H1 (cell line): Measurements from ENCODE around the gene ITGAE. TPM values are rescaled to one million over a fixed set of nuclear protein-coding genes. Genes with fewer than 3 reads are reported as not detected.

Experiments
- CTCF ChIA-PET: fragments of 300-600 bp; sonication (Branson Sonifier 250); formaldehyde crosslinking; loops from one replicate; lab custom pipeline; 2021; ENCODE audit not compliant: partially characterized antibody; lab: Charles Lee
- POLR2A ChIA-PET: fragments of 300-600 bp; sonication (Branson Sonifier 250); formaldehyde crosslinking; loops from one replicate; lab custom pipeline; 2021; ENCODE audit warnings: inconsistent platforms; ENCODE audit not compliant: partially characterized antibody; lab: Charles Lee
- DNase-seq, 2 experiments: peaks; one replicate each; pipeline versions ENCODE4 v3.0.0 to v3.0.0-alpha.2; 2010 to 2022; ENCODE audit warnings: low spot score in 2 of 2, low read depth in 1 of 2, mixed read lengths in 1 of 2
- FAIRE-seq: peaks from 2 replicates; lab custom pipeline; 2011; peaks lifted over from hg19 to GRCh38; lab: Jason Lieb, UNC
- H2AFZ ChIP-seq: 2 replicates; pipeline ENCODE4 v1.8.1; 2012; ENCODE audit warnings: low read length, inconsistent platforms
- H2AK5ac ChIP-seq: 2 replicates; pipeline ENCODE4 v1.6.1; 2013; ENCODE audit warnings: low read depth, low read length
- H2BK120ac ChIP-seq: replicated peaks from 2 replicates; pipeline ENCODE3; 2013; ENCODE audit warnings: low read depth, low read length, inconsistent platforms
- H2BK12ac ChIP-seq: 2 replicates; pipeline ENCODE4 v1.6.1; 2013; ENCODE audit warnings: low read depth, low read length
- H2BK15ac ChIP-seq: 2 replicates; pipeline ENCODE4 v1.6.1; 2013; ENCODE audit warnings: low read length
- H2BK20ac ChIP-seq: 2 replicates; pipeline ENCODE4 v1.6.1; 2013; ENCODE audit warnings: low read length
- H2BK5ac ChIP-seq: 2 replicates; pipeline ENCODE4 v1.6.1; 2013; ENCODE audit warnings: low read depth, low read length
- H3K14ac ChIP-seq: 2 replicates; pipeline ENCODE4 v1.6.1; 2013; ENCODE audit warnings: inconsistent platforms; ENCODE audit not compliant: insufficient read length
- H3K18ac ChIP-seq: 2 replicates; pipeline ENCODE4 v1.6.1; 2013; ENCODE audit warnings: low read length; ENCODE audit errors: extremely low read depth
- H3K23ac ChIP-seq: 2 replicates; pipeline ENCODE4 v1.6.1; 2013; ENCODE audit warnings: inconsistent platforms; ENCODE audit not compliant: insufficient read length
- H3K23me2 ChIP-seq: 2 replicates; pipeline ENCODE4 v1.6.1; 2013; ENCODE audit warnings: low read depth, low read length
- H3K27ac ChIP-seq: 2 replicates; pipeline ENCODE4 v1.6.1; 2011; ENCODE audit warnings: low read depth, low read length, inconsistent platforms
- H3K27me3 ChIP-seq, 4 experiments: replicated peaks in 1 of 4; 1 replicate in 1 of 4; 2 replicates in 3 of 4; pipeline versions ENCODE4 v1.6.1 to v1.8.1; 2011 to 2013; ENCODE audit warnings: low read length in 3 of 4, mild to moderate bottlenecking in 3 of 4, inconsistent platforms in 2 of 4, mixed read lengths in 2 of 4, moderate library complexity in 1 of 4; ENCODE audit not compliant: control insufficient read depth in 3 of 4, insufficient read depth in 3 of 4; ENCODE audit errors: extremely low read depth in 1 of 4
- H3K36me3 ChIP-seq, 4 experiments: 2 replicates each; pipeline versions ENCODE4 v1.6.1 to v1.8.1; 2011 to 2013; ENCODE audit warnings: mild to moderate bottlenecking in 4 of 4, low read length in 3 of 4, moderate library complexity in 2 of 4, control low read depth in 1 of 4, inconsistent platforms in 1 of 4; ENCODE audit not compliant: insufficient read depth in 4 of 4, control insufficient read depth in 2 of 4
- H3K4ac ChIP-seq: replicated peaks from 2 replicates; pipeline ENCODE3; 2013; ENCODE audit warnings: low read length, low read depth, mixed read lengths, inconsistent platforms; ENCODE audit not compliant: insufficient read length
- H3K4me1 ChIP-seq, 4 experiments: replicated peaks in 1 of 4; 1 replicate in 1 of 4; 2 replicates in 3 of 4; pipeline versions ENCODE4 v1.6.1 to v1.8.1; 2011 to 2013; ENCODE audit warnings: low read length in 3 of 4, inconsistent platforms in 2 of 4, mixed read lengths in 1 of 4; ENCODE audit not compliant: insufficient read depth in 4 of 4, control insufficient read depth in 3 of 4
- H3K4me2 ChIP-seq, 2 experiments: 2 replicates each; pipeline versions ENCODE4 v1.6.1 to v1.8.1; 2011 to 2013; ENCODE audit warnings: low read depth in 2 of 2, low read length in 2 of 2, control low read depth in 1 of 2, inconsistent platforms in 1 of 2, mild to moderate bottlenecking in 1 of 2; ENCODE audit not compliant: insufficient read depth in 1 of 2
- H3K4me3 ChIP-seq, 4 experiments: fragments of 200-600, 300-600 bp in 1 of 4; sonication (generic), shearing (Covaris generic), sonication (Bioruptor Twin) in 1 of 4; 2 replicates each; pipeline versions ENCODE4 v1.5.1 to v1.8.1; 2011 to 2016; ENCODE audit warnings: low read length in 4 of 4, low read depth in 3 of 4, control low read depth in 2 of 4, inconsistent platforms in 2 of 4, mild to moderate bottlenecking in 2 of 4, mixed read lengths in 1 of 4, moderate library complexity in 1 of 4; ENCODE audit not compliant: insufficient read depth in 2 of 4; ENCODE audit errors: extremely low read depth in 1 of 4
- H3K56ac ChIP-seq: replicated peaks from 2 replicates; pipeline ENCODE3; 2013; ENCODE audit warnings: low read depth, mild to moderate bottlenecking, mixed read lengths, low read length, inconsistent platforms; ENCODE audit not compliant: insufficient read length
- H3K79me1 ChIP-seq: 2 replicates; pipeline ENCODE4 v1.6.1; 2013; ENCODE audit warnings: low read depth, low read length, control low read depth
- H3K79me2 ChIP-seq, 2 experiments: 2 replicates each; pipeline versions ENCODE4 v1.6.1 to v1.8.1; 2012 to 2013; ENCODE audit warnings: low read length in 2 of 2, mild to moderate bottlenecking in 2 of 2, inconsistent platforms in 1 of 2; ENCODE audit not compliant: insufficient read depth in 2 of 2, control insufficient read depth in 1 of 2
- H3K9ac ChIP-seq, 4 experiments: replicated peaks in 1 of 4; 1 replicate in 1 of 4; 2 replicates in 3 of 4; pipeline versions ENCODE4 v1.6.1 to v1.8.1; 2011 to 2013; ENCODE audit warnings: low read depth in 3 of 4, low read length in 3 of 4, control low read depth in 2 of 4, mild to moderate bottlenecking in 2 of 4, moderate library complexity in 2 of 4, inconsistent platforms in 1 of 4; ENCODE audit errors: extremely low read depth in 1 of 4
- H3K9me3 ChIP-seq, 2 experiments: 2 replicates each; pipeline versions ENCODE4 v1.6.1 to v1.8.1; 2012 to 2013; ENCODE audit warnings: mild to moderate bottlenecking in 2 of 2, moderate library complexity in 2 of 2, control low read depth in 1 of 2, inconsistent platforms in 1 of 2, low read depth in 1 of 2, low read length in 1 of 2, mixed read lengths in 1 of 2; ENCODE audit not compliant: insufficient read depth in 2 of 2
- H4K20me1 ChIP-seq, 2 experiments: replicated peaks in 1 of 2; 2 replicates each; pipeline versions ENCODE3 to v1.8.1; 2011 to 2013; ENCODE audit warnings: inconsistent platforms in 2 of 2, low read length in 2 of 2, mild to moderate bottlenecking in 1 of 2; ENCODE audit not compliant: insufficient read depth in 2 of 2, control insufficient read depth in 1 of 2
- H4K5ac ChIP-seq: 2 replicates; pipeline ENCODE4 v1.6.1; 2013; ENCODE audit warnings: low read length, low read depth, mixed read lengths, inconsistent platforms; ENCODE audit not compliant: insufficient read length
- H4K8ac ChIP-seq: 2 replicates; pipeline ENCODE4 v1.8.0; 2013; ENCODE audit warnings: mild to moderate bottlenecking, moderate library complexity, low read length, inconsistent platforms; ENCODE audit not compliant: insufficient read depth; ENCODE audit errors: extremely low read depth
- H4K91ac ChIP-seq: replicated peaks from 2 replicates; pipeline ENCODE3; 2013; ENCODE audit warnings: low read length, mixed read lengths, inconsistent platforms; ENCODE audit not compliant: insufficient read length
- PHF8 ChIP-seq: fragments of 200-600 bp; sonication (generic); conservative IDR thresholded peaks from 2 replicates; pipeline ENCODE4 v1.7.1; 2012; ENCODE audit warnings: low read depth, mild to moderate bottlenecking, inconsistent platforms, low read length, moderate library complexity
- RNF2 ChIP-seq: fragments of 200-900, 300-1000 bp; sonication (generic); IDR thresholded peaks from 2 replicates; pipeline ENCODE4 v1.7.1; 2016; ENCODE audit warnings: borderline replicate concordance, low read depth, mild to moderate bottlenecking, antibody characterized with exemption, low read length; ENCODE audit not compliant: poor library complexity, severe bottlenecking; ENCODE audit errors: missing control alignments
- SP1 ChIP-seq: IDR thresholded peaks from 2 replicates; pipeline ENCODE4 v1.6.1; 2011; ENCODE audit warnings: low read depth, low read length
- WGBS, 2 experiments: shearing (Covaris generic) in 1 of 2; methylation state at CpG; one replicate each; pipeline versions ENCODE4 v1.1.6 to v1.1.7; 2013 to 2015; ENCODE audit warnings: low lambda C conversion rate in 2 of 2, mixed read lengths in 2 of 2, inconsistent platforms in 1 of 2, low coverage in 1 of 2, missing lambda C conversion rate in 1 of 2; ENCODE audit not compliant: insufficient replicate concordance in 2 of 2, insufficient coverage in 1 of 2, insufficient read length in 1 of 2; ENCODE audit errors: extremely low coverage in 1 of 2, missing lambda C conversion rate in 1 of 2; 5-methylcytosine and 5-hydroxymethylcytosine counted together
- polyA plus RNA-seq, 7 experiments: library from polyadenylated mRNA; depleted of rRNA in 3 of 7; stranded (reverse) in 5 of 7; unstranded in 2 of 7; fragments of >200 nt in 5 of 7; fragments of 200-250 nt in 2 of 7; gene quantifications; 1 replicate in 5 of 7; 2 replicates in 1 of 7; 4 replicates in 1 of 7; pipeline versions ENCODE4 v1.2.1 to v1.2.3, GENCODE V29; 2011 to 2013; ENCODE audit warnings: missing spikeins in 2 of 7, mixed read lengths in 2 of 7
- total RNA-seq: library from RNA; stranded (reverse); fragmentation: NEBNext Ultra II Directional; extraction: Animal tissue kit (Norgen Biotek cat#: 25700); gene quantifications from 2 replicates; pipeline ENCODE4 v1.2.1, GENCODE V29; 2021
- TF ChIP-seq, protein P1 (sequence below): IDR thresholded peaks from 2 replicates; pipeline ENCODE4 v1.6.1; 2012; ENCODE audit warnings: low read length, inconsistent platforms

Gene ITGAE
- total and polyA plus RNA-seq, 2 of the 8 experiments (the other 6 are each of a cell fraction or from before 2014, with no cell fraction given), result 23.2 to 43.1 TPM

DNA sequence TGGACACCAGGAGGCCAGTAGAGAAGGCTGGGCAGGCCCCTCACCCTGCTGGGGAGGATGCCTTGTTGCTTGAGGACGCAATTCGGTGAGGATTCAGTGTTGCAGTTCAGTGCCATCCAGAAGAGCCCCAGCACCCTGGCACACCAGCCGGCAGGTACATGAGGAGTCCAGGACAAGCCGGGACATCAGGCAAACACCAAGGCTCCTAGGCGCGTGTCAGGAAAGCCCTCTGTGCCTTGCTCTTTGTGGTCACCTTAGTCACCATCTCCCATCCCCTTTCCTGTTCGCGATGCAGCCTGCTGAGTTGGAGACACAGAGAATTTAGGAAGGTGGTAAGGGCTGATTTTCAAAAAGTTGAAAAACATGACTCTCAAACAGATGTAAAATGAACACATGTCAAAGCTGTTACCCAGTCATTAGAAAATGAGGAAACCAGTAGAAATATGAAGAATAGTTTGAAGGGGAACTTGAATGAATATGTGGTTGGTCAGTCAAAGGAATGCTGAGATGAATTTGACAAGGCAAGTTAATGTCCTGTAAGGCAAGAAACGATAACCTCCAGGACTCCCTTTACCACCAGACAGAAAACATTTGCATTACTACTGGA lies 47.3 kb upstream of the ITGAE start:
- Histone ChIP-seq H3K56ac (no peak overlapping the region), H3K79me2 (peaks cover 7 to 21% of the 10 kb centered on the region in 2 experiments; a peak in 3 of 4 replicates)

More for the DNA sequence above, 47.3 kb upstream of the ITGAE start:
- no peak overlapping the region for H3K27ac ChIP-seq
- H4K91ac ChIP-seq, result peak overlapping the region; percentile 63
- H3K4ac ChIP-seq, result no peak overlapping the region
- CTCF ChIA-PET, result interaction anchor here (0.6 to 5.2 kb wide), 3 partner anchors 14 to 570 kb away, joined by 3 to 39 read pairs (median 5); no protein-coding TSS in a partner anchor
- 0 out of 7 replicates have a peak, but pooled peaks cover 0 to 3% (median 0%) of the 10 kb centered on the region in 4 experiments for H3K4me1 ChIP-seq
- H3K4me2 ChIP-seq, result no peak overlapping the region
- peaks cover under 1% of the 10 kb centered on the region; the same call in 1 of the 2 replicates for H3K79me1 ChIP-seq
- H3K4me3 ChIP-seq, result no peak overlapping the region
- no peaks in the 10 kb centered on the region; a peak in 1 of 7 replicates for H3K27me3 ChIP-seq
- DNase-seq, result no peak
- H2BK20ac ChIP-seq, result no peak overlapping the region
- H2AK5ac ChIP-seq, result no peak overlapping the region
- 0 out of 2 replicates have a peak, but pooled peaks cover 3% of the 10 kb centered on the region for H3K23me2 ChIP-seq
- 92% methylated on average over 9 of the region's 9 CpGs; no CpG with 5 or more reads in 1 of the 2 experiments for WGBS, 2 experiments
- no peak overlapping the region for H2AFZ ChIP-seq
- 0 out of 2 replicates have a peak overlapping the region, but pooled peaks have one; percentile 72 for H2BK15ac ChIP-seq
- H2BK120ac ChIP-seq, result no peak overlapping the region
- POLR2A ChIA-PET, result no interaction called here
- peaks cover 4 to 5% of the 10 kb centered on the region in 2 experiments for H4K20me1 ChIP-seq
- no peak overlapping the region for H2BK12ac ChIP-seq
- no peak overlapping the region for H4K8ac ChIP-seq
- no peak overlapping the region for H3K14ac ChIP-seq
- no peak for FAIRE-seq
- H3K9me3 ChIP-seq, result no peaks in the 10 kb centered on the region; a peak in 1 of 4 replicates
- TF ChIP-seq, protein P1, sequence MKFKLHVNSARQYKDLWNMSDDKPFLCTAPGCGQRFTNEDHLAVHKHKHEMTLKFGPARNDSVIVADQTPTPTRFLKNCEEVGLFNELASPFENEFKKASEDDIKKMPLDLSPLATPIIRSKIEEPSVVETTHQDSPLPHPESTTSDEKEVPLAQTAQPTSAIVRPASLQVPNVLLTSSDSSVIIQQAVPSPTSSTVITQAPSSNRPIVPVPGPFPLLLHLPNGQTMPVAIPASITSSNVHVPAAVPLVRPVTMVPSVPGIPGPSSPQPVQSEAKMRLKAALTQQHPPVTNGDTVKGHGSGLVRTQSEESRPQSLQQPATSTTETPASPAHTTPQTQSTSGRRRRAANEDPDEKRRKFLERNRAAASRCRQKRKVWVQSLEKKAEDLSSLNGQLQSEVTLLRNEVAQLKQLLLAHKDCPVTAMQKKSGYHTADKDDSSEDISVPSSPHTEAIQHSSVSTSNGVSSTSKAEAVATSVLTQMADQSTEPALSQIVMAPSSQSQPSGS, result no peak
- TF ChIP-seq RNF2 (no peak), PHF8 (no peak), SP1 (no peak)
- no peaks in the 10 kb centered on the region; a peak in 1 of 8 replicates for H3K36me3 ChIP-seq
- H4K5ac ChIP-seq, result no peak overlapping the region
- no peak overlapping the region for H3K18ac ChIP-seq
- no peak overlapping the region for H3K9ac ChIP-seq
- H2BK5ac ChIP-seq, result peak overlapping the region; percentile 10; the same call in 1 of the 2 replicates
- no peak overlapping the region for H3K23ac ChIP-seq
